PFSK-1 (cell line): ENCODE results near the gene ICA1.

Experiments
- FOXP2 ChIP-seq: optimal IDR thresholded peaks from 2 replicates; pipeline ENCODE3; 2011; ENCODE audit warnings: borderline replicate concordance, control low read depth, inconsistent platforms; ENCODE audit not compliant: insufficient read depth; ENCODE audit errors: extremely low read length, extremely low read depth
- POLR2AphosphoS5 ChIP-seq: IDR thresholded peaks from 2 replicates; pipeline ENCODE4 v1.6.1; 2012; ENCODE audit warnings: low read depth, mild to moderate bottlenecking, control low read depth, low read length, moderate library complexity
- REST ChIP-seq, 2 experiments: IDR thresholded peaks; 2 replicates each; pipeline versions ENCODE4 v1.6.1 to v1.8.0; 2011 to 2012; ENCODE audit warnings: low read depth in 2 of 2, low read length in 2 of 2, control low read depth in 1 of 2, inconsistent platforms in 1 of 2, mild to moderate bottlenecking in 1 of 2, moderate library complexity in 1 of 2; ENCODE audit not compliant: insufficient read depth in 1 of 2
- SIN3A ChIP-seq: IDR thresholded peaks from 2 replicates; pipeline ENCODE4 v1.6.1; 2012; ENCODE audit warnings: mild to moderate bottlenecking, low read length, moderate library complexity, borderline replicate concordance; ENCODE audit not compliant: insufficient read depth
- TAF1 ChIP-seq: IDR thresholded peaks from 2 replicates; pipeline ENCODE4 v1.6.1; 2012; ENCODE audit warnings: low read length, control low read depth, borderline replicate concordance; ENCODE audit not compliant: insufficient read depth

The ICA1 gene

GRCh38 chr7:8169171-8169570 lies 92.8 kb downstream of the ICA1 start:
- no peak for TF ChIP-seq FOXP2
- TF ChIP-seq REST (IDR thresholded peaks at IDR 0.05; ENCODE audit: insufficient read depth in 1 of 2, low read depth in 2 of 2, low read length in 2 of 2), result no peak
- no peak for TF ChIP-seq TAF1
- TF ChIP-seq POLR2AphosphoS5, result no peak
- no peak for TF ChIP-seq SIN3A

- TF ChIP-seq SIN3A (no peak), FOXP2 (no peak), REST (IDR thresholded peaks at IDR 0.05; ENCODE audit: insufficient read depth in 1 of 2, low read depth in 2 of 2, low read length in 2 of 2) (no peak), TAF1 (no peak), POLR2AphosphoS5 (no peak)
Measured at GRCh38 chr7:8168336-8168735, 93.6 kb downstream of the ICA1 start.

GRCh38 chr7:8165150-8165549 lies 96.8 kb downstream of the ICA1 start:
- TF ChIP-seq POLR2AphosphoS5, result no peak
- no peak for TF ChIP-seq TAF1
- no peak for TF ChIP-seq REST (IDR thresholded peaks at IDR 0.05; ENCODE audit: insufficient read depth in 1 of 2, low read depth in 2 of 2, low read length in 2 of 2)

- TF ChIP-seq TAF1, result no peak
- TF ChIP-seq SIN3A, result no peak
- TF ChIP-seq FOXP2, result no peak
- TF ChIP-seq POLR2AphosphoS5, result no peak
- TF ChIP-seq REST (IDR thresholded peaks at IDR 0.05; ENCODE audit: insufficient read depth in 1 of 2, low read depth in 2 of 2, low read length in 2 of 2), result no peak
Measured at GRCh38 chr7:8162181-8162580, 99.8 kb downstream of the ICA1 start.

GRCh38 chr7:8161364-8161828 lies 100.6 kb downstream of the ICA1 start:
- TF ChIP-seq FOXP2, result no peak
- no peak for TF ChIP-seq TAF1
- no peak for TF ChIP-seq REST (IDR thresholded peaks at IDR 0.05; ENCODE audit: insufficient read depth in 1 of 2, low read depth in 2 of 2, low read length in 2 of 2)
- no peak for TF ChIP-seq POLR2AphosphoS5
- no peak for TF ChIP-seq SIN3A
